Measurements from ENCODE around the gene GALNT16.

GALNT16 gene

DNA sequence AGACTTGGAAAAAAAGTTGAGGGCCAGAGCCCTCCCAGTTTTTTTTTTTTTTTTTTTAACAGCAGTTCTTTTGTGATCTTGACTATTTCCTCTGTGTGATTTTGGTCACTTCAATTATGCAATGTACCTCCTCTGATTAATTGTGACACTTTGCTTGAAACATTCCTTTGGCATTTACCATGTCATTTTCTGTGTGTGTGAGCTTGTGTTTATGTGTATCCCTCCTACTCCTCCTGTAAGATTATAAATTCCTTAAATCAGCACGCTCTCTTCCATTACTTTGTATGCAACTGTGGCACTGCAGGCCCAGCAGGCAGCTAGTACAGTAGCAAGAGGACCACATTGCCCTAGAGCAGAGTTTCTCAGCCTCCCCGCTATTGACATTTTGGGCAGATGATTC is 33.2 kb upstream of the GALNT16 start:
- no peaks in the 10 kb centered on the region for H3K27me3 ChIP-seq (ENCODE audit: insufficient read depth, poor library complexity, severe bottlenecking)
- H3K4me3 ChIP-seq (replicated peaks; ENCODE audit: insufficient read depth, low read length): no peak overlapping the region
- no peak for TF ChIP-seq REST (IDR thresholded peaks at IDR 0.05; ENCODE audit: insufficient replicate concordance, low read depth)
- TF ChIP-seq POLR2AphosphoS5 (IDR thresholded peaks at IDR 0.05; ENCODE audit: low read depth): no peak
- TF ChIP-seq SPI1 (IDR thresholded peaks at IDR 0.05; ENCODE audit: borderline replicate concordance, low read depth): no peak
- TF ChIP-seq GABPA (IDR thresholded peaks at IDR 0.05; ENCODE audit: low read depth): no peak
- no peak for TF ChIP-seq CTCF (IDR thresholded peaks at IDR 0.05; ENCODE audit: insufficient read depth, low read length)
- no peak overlapping the region for H3K27ac ChIP-seq (replicated peaks)
- no peak for DNase-seq (ENCODE audit: low read depth in 1 of 2, low spot score in 1 of 2)

DNA sequence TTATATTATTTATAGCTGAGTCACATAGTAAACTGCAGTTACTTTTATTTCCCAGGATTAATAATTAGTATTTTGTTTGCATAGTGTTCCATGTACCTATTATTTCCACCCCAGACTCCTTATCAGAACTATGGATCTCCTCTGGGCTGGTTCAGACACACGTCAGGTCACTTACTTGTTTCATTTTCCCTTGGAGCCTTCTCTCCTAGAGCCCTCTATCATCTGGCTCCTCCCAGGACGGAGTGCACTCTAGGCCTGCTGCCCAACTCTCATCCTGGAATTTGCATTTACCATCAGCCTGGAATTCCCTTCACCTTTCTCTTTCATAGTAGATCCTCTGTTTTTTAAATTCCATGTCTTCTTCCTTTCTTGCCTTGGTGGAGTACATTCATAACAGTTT is 28.5 kb upstream of the GALNT16 start:
- H3K4me3 ChIP-seq (replicated peaks; ENCODE audit: insufficient read depth, low read length): no peak overlapping the region
- H3K27ac ChIP-seq (replicated peaks): no peak overlapping the region
- TF ChIP-seq CTCF (IDR thresholded peaks at IDR 0.05; ENCODE audit: insufficient read depth, low read length) (no peak), REST (IDR thresholded peaks at IDR 0.05; ENCODE audit: insufficient replicate concordance, low read depth) (no peak), POLR2AphosphoS5 (IDR thresholded peaks at IDR 0.05; ENCODE audit: low read depth) (no peak), GABPA (IDR thresholded peaks at IDR 0.05; ENCODE audit: low read depth) (no peak), SPI1 (IDR thresholded peaks at IDR 0.05; ENCODE audit: borderline replicate concordance, low read depth) (no peak)
- no peaks in the 10 kb centered on the region for H3K27me3 ChIP-seq (ENCODE audit: insufficient read depth, poor library complexity, severe bottlenecking)
- no peak for DNase-seq (ENCODE audit: low read depth in 1 of 2, low spot score in 1 of 2)

GRCh38 chr14:69232388-69232787 is 27.6 kb upstream of the GALNT16 start:
- TF ChIP-seq POLR2AphosphoS5 (IDR thresholded peaks at IDR 0.05; ENCODE audit: low read depth) (no peak), REST (IDR thresholded peaks at IDR 0.05; ENCODE audit: insufficient replicate concordance, low read depth) (no peak), SPI1 (IDR thresholded peaks at IDR 0.05; ENCODE audit: borderline replicate concordance, low read depth) (no peak), CTCF (IDR thresholded peaks at IDR 0.05; ENCODE audit: insufficient read depth, low read length) (no peak), GABPA (IDR thresholded peaks at IDR 0.05; ENCODE audit: low read depth) (no peak)
- no peak overlapping the region for H3K4me3 ChIP-seq (replicated peaks; ENCODE audit: insufficient read depth, low read length)
- no peak overlapping the region for H3K27ac ChIP-seq (replicated peaks)
- H3K27me3 ChIP-seq (ENCODE audit: insufficient read depth, poor library complexity, severe bottlenecking): no peaks in the 10 kb centered on the region
- no peak for DNase-seq (ENCODE audit: low read depth in 1 of 2, low spot score in 1 of 2)
